ENCODE data around the gene CHST5.
"Not testable (repeated sequence)": the region's sequence is repeated elsewhere in the genome, so short reads cannot be mapped to it uniquely, and the experiment has no call there.

The CHST5 gene

GRCh38 chr16:75550211-75550662 lies 14.3 kb upstream of the CHST5 start:
- no peak for DNase-seq

- DNase-seq: not testable (repeated sequence)
These were observed 12.5 kb upstream of the CHST5 start for GRCh38 chr16:75548456-75548855.

GRCh38 chr16:75546293-75546692 lies 10.4 kb upstream of the CHST5 start:
- no peak for DNase-seq

- DNase-seq: not testable (repeated sequence)
These were observed 10.0 kb upstream of the CHST5 start for GRCh38 chr16:75545879-75546278.

GRCh38 chr16:75542462-75542861 lies 6.6 kb upstream of the CHST5 start:
- not testable (repeated sequence) for DNase-seq

GRCh38 chr16:75541236-75541635 lies 5.3 kb upstream of the CHST5 start:
- DNase-seq: no peak

- DNase-seq: not testable (repeated sequence)
These were observed 3.1 kb upstream of the CHST5 start for GRCh38 chr16:75538882-75539565.

GRCh38 chr16:75537776-75538175 lies 1.9 kb upstream of the CHST5 start:
- no peak for DNase-seq

- no peak for DNase-seq
These were observed 581 bp downstream of the CHST5 start for GRCh38 chr16:75535211-75535843.

GRCh38 chr16:75534560-75535205 lies 1.2 kb downstream of the CHST5 start:
- no peak for DNase-seq

- no peak for DNase-seq
These were observed 3.1 kb downstream of the CHST5 start for GRCh38 chr16:75532791-75533190.

GRCh38 chr16:75532142-75532765 lies 3.7 kb downstream of the CHST5 start:
- no peak for DNase-seq

GRCh38 chr16:75529959-75530358 lies 5.9 kb downstream of the CHST5 start:
- no peak for DNase-seq

- no peak for DNase-seq
These were observed 6.6 kb downstream of the CHST5 start for GRCh38 chr16:75529056-75529905.

GRCh38 chr16:75527825-75528299 lies 8.0 kb downstream of the CHST5 start:
- no peak for DNase-seq

GRCh38 chr16:75526032-75526790 lies 9.7 kb downstream of the CHST5 start:
- no peak for DNase-seq

GRCh38 chr16:75519175-75519574 lies 16.7 kb downstream of the CHST5 start:
- no peak for DNase-seq

GRCh38 chr16:75516189-75516966 lies 19.5 kb downstream of the CHST5 start:
- DNase-seq: peak; percentile 17

- DNase-seq: no peak
These were observed 21.6 kb downstream of the CHST5 start for GRCh38 chr16:75514296-75514695.

GRCh38 chr16:75506574-75506973 lies 29.3 kb downstream of the CHST5 start:
- no peak for DNase-seq

- no peak for DNase-seq
These were observed 29.8 kb downstream of the CHST5 start for GRCh38 chr16:75506107-75506506.
